GM08714 (cell line): ENCODE results near the gene UNK.
"Not testable (repeated sequence)": the region's sequence is repeated elsewhere in the genome, so short reads cannot be mapped to it uniquely, and the experiment has no call there.

ENCODE experiments used
- H3K4me3 ChIP-seq: fragments of 200-500 bp; sonication (Bioruptor generic); 2 replicates; pipeline ENCODE4 v1.5.1; 2014; ENCODE audit warnings: mild to moderate bottlenecking, low read length, inconsistent platforms
- ZNF274 ChIP-seq: IDR thresholded peaks from 2 replicates; pipeline ENCODE4 v1.6.1; 2012; ENCODE audit warnings: mild to moderate bottlenecking, low read depth, low read length

UNK gene

GRCh38 chr17:75855310-75856061, 70.9 kb downstream of the UNK start, which contains the start of gene WBP2:
WBP2 (minus strand) TSS chr17:75855335; CDS start chr17:75855297, 38 bp downstream.
- TF ChIP-seq ZNF274, result no peak
- H3K4me3 ChIP-seq, result peak within 1 kb of the TSS; percentile 79

GRCh38 chr17:75856062-75856756, 71.6 kb downstream of the UNK start:
- TF ChIP-seq ZNF274, result no peak
- H3K4me3 ChIP-seq, result peak overlapping the region; percentile 79

- not testable (repeated sequence) for H3K4me3 ChIP-seq
Observed at GRCh38 chr17:75859358-75859757, 74.8 kb downstream of the UNK start.

- H3K4me3 ChIP-seq, result no peak overlapping the region
- no peak for TF ChIP-seq ZNF274
Observed at GRCh38 chr17:75861927-75862317, 77.3 kb downstream of the UNK start.

DNA sequence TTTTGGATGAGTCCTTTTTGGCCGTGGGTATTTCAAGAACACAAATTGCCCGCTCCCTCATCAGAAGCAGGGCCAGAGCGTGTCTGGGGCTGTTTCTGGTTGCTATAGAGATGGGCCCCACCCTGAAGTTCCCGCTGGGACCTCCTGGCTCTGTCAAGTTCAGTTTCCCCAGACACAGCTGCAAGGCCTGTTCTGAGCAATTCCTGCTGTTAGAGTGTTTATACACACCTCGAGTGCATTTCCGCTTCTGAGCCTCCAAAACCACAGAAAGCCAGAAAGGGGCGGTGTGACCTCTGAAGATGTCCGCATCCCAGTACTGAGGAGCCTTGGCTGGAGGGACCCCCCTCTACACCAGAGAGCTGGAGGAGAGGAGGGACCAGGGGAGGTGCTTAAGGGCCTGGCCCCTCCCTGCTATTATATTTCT, 79.9 kb downstream of the UNK start:
- no peak overlapping the region for H3K4me3 ChIP-seq
- no peak for TF ChIP-seq ZNF274

GRCh38 chr17:75864887-75865286, 80.3 kb downstream of the UNK start:
- not testable (repeated sequence) for H3K4me3 ChIP-seq

DNA sequence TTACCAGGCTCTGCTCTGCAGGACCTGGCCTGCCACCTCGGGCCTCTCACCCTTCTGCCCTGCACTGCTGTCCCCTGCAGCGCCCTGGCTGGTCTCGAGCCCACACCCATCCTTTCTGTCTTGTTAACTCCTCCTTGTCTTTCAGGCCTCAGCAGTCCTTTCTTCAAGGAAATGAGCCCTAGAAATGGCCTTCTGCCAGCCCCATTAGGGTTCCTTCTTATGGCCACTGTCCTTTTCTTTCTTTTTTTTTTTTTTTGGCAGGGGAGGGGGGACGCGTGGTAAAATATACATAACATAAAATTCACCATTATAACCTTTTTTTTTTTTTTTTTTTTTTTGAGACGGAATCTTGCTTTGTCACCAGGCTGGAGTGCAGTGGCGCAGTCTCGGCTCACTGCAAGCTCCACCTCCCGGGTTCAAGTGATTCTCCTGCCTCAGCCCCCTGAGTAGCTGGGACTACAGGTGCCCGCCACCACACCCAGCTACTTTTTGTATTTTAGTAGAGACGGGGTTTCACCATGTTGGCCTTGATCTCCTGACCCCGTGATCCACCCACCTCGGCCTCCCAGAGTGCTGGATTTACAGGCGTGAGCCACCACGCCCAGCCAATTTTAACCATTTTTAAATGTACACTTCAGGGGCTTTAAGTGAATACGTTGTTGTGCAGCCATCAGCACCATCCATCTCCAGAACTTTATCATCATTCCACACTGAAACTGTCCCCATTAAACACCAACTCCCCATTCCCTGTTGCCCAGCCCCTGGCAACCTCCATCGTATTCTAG, 81.0 kb downstream of the UNK start:
- not testable (repeated sequence) for H3K4me3 ChIP-seq

GRCh38 chr17:75868730-75869281, 84.2 kb downstream of the UNK start:
- H3K4me3 ChIP-seq, result not testable (repeated sequence)

DNA sequence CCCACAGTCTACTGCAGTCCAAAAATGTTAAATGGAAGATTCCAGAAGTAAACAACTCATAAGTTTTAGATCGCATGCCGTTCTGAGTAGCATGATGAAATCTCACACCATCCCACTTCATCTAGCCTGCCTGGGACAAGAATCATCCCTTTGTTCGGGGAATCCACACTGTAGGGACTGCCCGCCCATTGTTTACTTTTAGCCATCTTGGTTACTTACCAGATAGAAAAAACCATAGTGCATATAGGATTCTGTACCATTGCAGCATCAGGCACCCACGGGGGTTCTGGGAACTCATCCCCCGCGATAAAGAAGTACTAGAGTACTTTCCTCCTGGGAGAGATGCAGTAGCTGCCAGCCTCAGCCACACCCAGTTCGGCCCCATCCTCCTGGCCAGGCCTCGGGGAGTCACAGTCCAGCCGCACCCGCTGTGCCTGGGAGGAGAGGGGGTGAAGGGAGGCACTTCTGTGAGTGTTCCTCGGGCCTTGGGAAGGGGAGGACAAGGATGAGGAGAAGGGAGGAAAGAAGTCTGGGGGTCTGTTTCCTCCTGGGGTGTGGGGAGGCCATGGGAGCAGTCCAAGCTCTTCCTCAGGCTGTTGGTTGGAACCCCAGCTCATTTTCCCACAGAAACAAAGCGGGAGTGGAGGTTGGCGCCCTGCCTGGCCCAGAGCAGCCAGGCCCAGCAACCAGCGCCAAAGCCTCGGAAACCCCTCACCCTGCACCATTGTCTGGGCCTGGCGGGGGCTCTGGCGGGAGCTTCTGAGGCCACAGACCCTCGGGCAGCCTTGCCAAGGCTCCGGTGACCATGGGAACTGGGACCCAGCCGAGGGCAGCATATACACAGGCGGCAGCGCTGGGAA, 84.9 kb downstream of the UNK start:
- TF ChIP-seq ZNF274, result no peak
- H3K4me3 ChIP-seq, result no peak overlapping the region

DNA sequence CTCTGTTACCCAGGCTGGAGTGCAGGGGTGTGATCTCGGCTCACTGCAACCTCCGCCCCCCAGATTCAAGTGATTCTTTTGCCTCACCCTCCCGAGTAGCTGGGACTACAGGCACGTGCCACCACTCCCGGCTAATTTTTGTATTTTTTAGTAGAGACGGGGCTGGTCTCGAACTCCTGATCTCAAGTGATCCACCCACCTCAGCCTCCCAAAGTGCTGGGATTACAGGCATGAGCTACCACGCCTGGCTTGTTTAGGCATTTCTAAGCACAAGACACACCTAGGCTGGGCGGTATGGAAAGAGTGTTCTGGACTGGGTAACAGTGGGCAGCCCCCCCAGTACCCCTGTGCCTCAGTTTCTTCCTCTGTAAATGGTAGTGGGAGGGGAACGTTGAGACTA, 85.6 kb downstream of the UNK start:
- H3K4me3 ChIP-seq, result not testable (repeated sequence)

- H3K4me3 ChIP-seq, result no peak overlapping the region
- no peak for TF ChIP-seq ZNF274
Observed at GRCh38 chr17:75872434-75873351, 88.1 kb downstream of the UNK start.

DNA sequence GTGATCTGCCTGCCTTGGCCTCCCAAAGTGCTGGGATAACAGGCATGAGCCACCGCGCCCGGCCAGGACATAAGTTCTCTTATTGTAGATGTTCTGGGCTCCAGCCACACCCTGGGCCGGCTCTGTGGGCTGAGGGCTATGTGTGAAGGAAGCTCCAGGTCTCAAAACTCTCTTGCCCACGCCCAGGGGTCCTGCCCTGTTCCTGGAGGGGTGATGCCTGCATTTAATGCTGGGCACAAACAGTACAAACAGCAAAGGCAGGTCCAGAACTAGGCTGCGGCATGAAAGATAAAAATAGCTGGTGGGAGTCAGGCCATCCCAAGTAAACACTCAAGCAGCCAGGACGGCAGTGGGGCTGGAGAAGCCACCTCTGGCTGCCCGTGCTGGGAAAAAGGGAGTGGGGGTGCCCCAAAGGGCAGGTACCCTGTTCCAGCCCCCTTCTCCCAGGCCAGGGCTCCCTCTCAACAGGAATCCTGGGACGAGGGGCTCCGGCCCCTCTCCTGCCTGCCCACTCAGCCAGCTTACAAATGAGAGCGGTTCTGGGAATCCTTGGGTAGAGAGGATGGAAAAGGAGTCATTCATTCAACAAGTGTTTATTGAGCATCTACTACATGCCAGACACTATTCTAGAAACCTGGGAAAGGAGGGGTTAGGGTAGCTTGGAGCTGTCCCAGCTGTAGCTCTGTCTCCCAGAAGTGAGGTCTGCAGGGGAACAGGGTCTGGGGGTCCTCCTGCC, 89.1 kb downstream of the UNK start:
- H3K4me3 ChIP-seq, result no peak overlapping the region
- TF ChIP-seq ZNF274, result no peak
